HepG2 (cell line): ENCODE data around the gene ZFP69. TPM values are rescaled to one million over a fixed set of nuclear protein-coding genes. Genes with fewer than 3 reads are reported as not detected.
A peak's percentile ranks its signal among the peaks of the same experiment; 100 is the strongest.

Experiments
- ATAC-seq: fragments of 200-7000 bp; cut with Tn5 transposase; 3 replicates; pipeline ENCODE4 v1.9.1; 2020; ENCODE audit warnings: mild to moderate bottlenecking, moderate library complexity
- BruUV-seq: library from RNA; stranded (reverse); fragments of 400-500 nt; replicated peaks from 2 replicates; lab custom pipeline; 2021; lab: Mats Ljungman, UMichigan
- CTCF ChIA-PET: fragments of 300-600 bp; formaldehyde crosslinking; extraction: SDS; loops from one replicate; lab custom pipeline; 2021; ENCODE audit warnings: low total read pairs, inconsistent platforms, low intra/inter-chr PET ratio; lab: Yijun Ruan, JAX
- POLR2A ChIA-PET: fragments of 350-600 bp; sonication (Branson Sonifier 250); formaldehyde crosslinking; loops from one replicate; lab custom pipeline; 2020; ENCODE audit warnings: antibody characterized with exemption, inconsistent platforms; lab: Yijun Ruan, JAX
- DNase-seq: peaks from one replicate; pipeline ENCODE4 v3.0.0-alpha.2; 2015; ENCODE audit warnings: low spot score
- FAIRE-seq: peaks from 3 replicates; lab custom pipeline; 2011; peaks lifted over from hg19 to GRCh38; lab: Jason Lieb, UNC
- H2AFZ ChIP-seq: one replicate; pipeline ENCODE4 v1.6.1; 2011; ENCODE audit warnings: low read length, inconsistent platforms
- H3K27ac ChIP-seq: fragments of 300-600 bp; 3 replicates; pipeline ENCODE4 v1.8.0; 2011; ENCODE audit warnings: mixed run types, mild to moderate bottlenecking, mixed read lengths, low read length, inconsistent platforms; ENCODE audit not compliant: insufficient read depth; ENCODE audit errors: extremely low read length
- H3K27me3 ChIP-seq, 2 experiments: fragments of 200-600 bp in 1 of 2; 2 replicates in 1 of 2; 3 replicates in 1 of 2; pipeline versions ENCODE4 v1.6.0 to v1.8.0; 2011; ENCODE audit warnings: low read length in 2 of 2, mild to moderate bottlenecking in 2 of 2, moderate library complexity in 2 of 2, inconsistent platforms in 1 of 2; ENCODE audit not compliant: insufficient read depth in 2 of 2, control insufficient read depth in 1 of 2
- H3K36me3 ChIP-seq, 2 experiments: fragments of 200-600 bp in 1 of 2; replicated peaks in 1 of 2; 2 replicates in 1 of 2; 3 replicates in 1 of 2; pipeline versions ENCODE4 v1.5.1 to v1.8.0; 2011; ENCODE audit warnings: low read length in 2 of 2, inconsistent platforms in 1 of 2; ENCODE audit not compliant: insufficient read depth in 2 of 2, control insufficient read depth in 1 of 2
- H3K4me1 ChIP-seq: 2 replicates; pipeline ENCODE4 v1.5.1; 2012; ENCODE audit warnings: low read length, inconsistent platforms; ENCODE audit not compliant: insufficient read depth
- H3K4me2 ChIP-seq: 2 replicates; pipeline ENCODE4 v1.6.0; 2011; ENCODE audit warnings: low read depth, low read length, inconsistent platforms
- H3K4me3 ChIP-seq, 3 experiments: fragments of 200-600 bp in 1 of 3; sonication (generic), shearing (Covaris generic) in 1 of 3; replicated peaks in 1 of 3; 2 replicates each; pipeline ENCODE4 v1.5.1; 2011 to 2016; ENCODE audit warnings: low read length in 3 of 3, inconsistent platforms in 2 of 3, low read depth in 2 of 3, mild to moderate bottlenecking in 2 of 3, control low read depth in 1 of 3, mixed read lengths in 1 of 3; ENCODE audit not compliant: insufficient read depth in 1 of 3
- H3K79me2 ChIP-seq: one replicate; pipeline ENCODE4 v1.6.1; 2011; ENCODE audit warnings: low read length, inconsistent platforms; ENCODE audit not compliant: insufficient read depth
- H3K9ac ChIP-seq: 2 replicates; pipeline ENCODE4 v1.6.0; 2011; ENCODE audit warnings: mild to moderate bottlenecking, low read depth, low read length, inconsistent platforms; ENCODE audit not compliant: insufficient read depth
- H3K9me3 ChIP-seq: 2 replicates; pipeline ENCODE4 v1.5.1; 2012; ENCODE audit warnings: mild to moderate bottlenecking, low read length
- H4K20me1 ChIP-seq: 2 replicates; pipeline ENCODE4 v1.6.0; 2011; ENCODE audit warnings: inconsistent platforms, mild to moderate bottlenecking, low read length, moderate library complexity; ENCODE audit not compliant: insufficient read depth
- ATF4 ChIP-seq, 2 experiments: fragments of 450-650 bp in 1 of 2; sonication (generic) in 1 of 2; formaldehyde crosslinking; IDR thresholded peaks; 2 replicates each; pipeline versions ENCODE4 v1.5.0 to v1.8.0; 2020 to 2022; ENCODE audit warnings: mild to moderate bottlenecking in 1 of 2, missing genetic modification reagents in 1 of 2
- CEBPB ChIP-seq: IDR thresholded peaks from 2 replicates; pipeline ENCODE4 v1.6.1; 2011; ENCODE audit warnings: low read depth, low read length, improper control_type of control experiment, borderline replicate concordance
- FOXP4 ChIP-seq: sonication (generic); formaldehyde crosslinking; IDR thresholded peaks from 2 replicates; pipeline ENCODE4 v1.4.0; 2020; ENCODE audit warnings: missing genetic modification reagents
- PHF5A ChIP-seq: IDR thresholded peaks from one replicate; pipeline ENCODE4 v1.6.1; 2018; ENCODE audit warnings: low read depth, missing genetic modification reagents; ENCODE audit not compliant: unreplicated experiment
- SMC3 ChIP-seq: IDR thresholded peaks from 2 replicates; pipeline ENCODE4 v1.6.1; 2011; ENCODE audit warnings: low read length, improper control_type of control experiment
- ZNF746 ChIP-seq: sonication (generic); formaldehyde crosslinking; IDR thresholded peaks from 2 replicates; pipeline ENCODE4 v1.8.0; 2022; ENCODE audit warnings: mild to moderate bottlenecking, missing genetic modification reagents
- ZNF839 ChIP-seq: sonication (generic); formaldehyde crosslinking; IDR thresholded peaks from 2 replicates; pipeline ENCODE4 v1.4.0; 2020; ENCODE audit warnings: missing genetic modification reagents, mild to moderate bottlenecking, borderline replicate concordance
- WGBS: methylation state at CpG from one replicate; pipeline ENCODE4 v1.1.6; 2017; ENCODE audit warnings: low lambda C conversion rate; 5-methylcytosine and 5-hydroxymethylcytosine counted together
- in situ Hi-C: cut with HindIII; loops from 2 replicates; pipeline ENCODE4 v1.10.0; 2017; ENCODE audit warnings: low pct_unique_long_range_greater_than_20kb; ENCODE audit not compliant: extremely low pct_ligation_motif_present
- intact Hi-C: fragments of 100-400 bp; cut with micrococcal nuclease; formaldehyde crosslinking; loops from one replicate; pipeline ENCODE4 v1.10.0; 2022; ENCODE audit not compliant: unreplicated experiment
- polyA plus RNA-seq, 8 experiments: library from polyadenylated mRNA; depleted of rRNA in 3 of 8; stranded (reverse) in 7 of 8; unstranded in 1 of 8; fragments of >200 nt; fragmentation: Illumina TruSeq in 4 of 8; extraction: Trizol in 4 of 8; gene quantifications; 2 replicates each; pipeline versions ENCODE4 v1.2.1 to v1.2.3, GENCODE V29; 2011 to 2016; ENCODE audit warnings: low read depth in 4 of 8, missing spikeins in 1 of 8, mixed read lengths in 1 of 8; ENCODE audit not compliant: insufficient read depth in 1 of 8
- total RNA-seq, 5 experiments: library from RNA; depleted of rRNA; stranded (reverse); fragments of >200 nt; fragmentation: Illumina TruSeq; extraction: Trizol; gene quantifications; 2 replicates each; pipeline ENCODE4 v1.2.3, GENCODE V29; 2016; ENCODE audit warnings: low read depth in 1 of 5

ZFP69 gene
- total and polyA plus RNA-seq, 2 of the 13 experiments (the other 11 are each of a cell fraction or from before 2014, with no cell fraction given): 2.6 to 5.6 TPM

GRCh38 chr1:40535732-40536131, 58.6 kb downstream of the ZFP69 start (continued):
- TF ChIP-seq SMC3 (no peak), ZNF839 (no peak), FOXP4 (CRISPR knock-in tag) (peak; percentile 95), PHF5A (CRISPR knock-in tag) (no peak), ATF4 (CRISPR knock-in tag; IDR thresholded peaks at IDR 0.05) (peak in 1 of 2 experiments; percentile 13; a peak in 1 of 4 replicates)

GRCh38 chr1:40539338-40539737, 62.2 kb downstream of the ZFP69 start:
- no peak overlapping the region for H3K4me3 ChIP-seq
- no peak overlapping the region for H3K27ac ChIP-seq
- H2AFZ ChIP-seq: no peak overlapping the region
- 73% methylated on average over 7 of the region's 7 CpGs for WGBS
- TF ChIP-seq ZNF746 (no peak), CEBPB (peak; percentile 47; the same call in 1 of the 2 replicates)
- no peak for FAIRE-seq
- H3K79me2 ChIP-seq: peaks cover 5% of the 10 kb centered on the region
- ChIA-PET CTCF (no interaction called here), POLR2A (no interaction called here)
- H3K9me3 ChIP-seq: no peaks in the 10 kb centered on the region
- intact Hi-C loops: no loop called here
- no peaks in the 10 kb centered on the region for H3K27me3 ChIP-seq
- H3K4me1 ChIP-seq: peaks cover 19% of the 10 kb centered on the region
- ATAC-seq: no peak
- no peak overlapping the region for H3K4me2 ChIP-seq
- no peak overlapping the region for H3K9ac ChIP-seq
- peaks cover 7 to 44% of the 10 kb centered on the region in 2 experiments for H3K36me3 ChIP-seq
- no TSS peak for BruUV-seq
- DNase-seq: no peak
- no peaks in the 10 kb centered on the region for H4K20me1 ChIP-seq
- in situ Hi-C loops: no loop called here

Other genes with a start within 250 kb of the ZFP69 start
- not detected in 2 replicates for gene TMCO2, start 229.4 kb upstream of the ZFP69 start, total RNA-seq (2016; rRNA removed; fragmentation: Illumina TruSeq; extraction: Trizol)
- gene TMCO2, start 229.4 kb upstream of the ZFP69 start, polyA plus RNA-seq (2011; rRNA removed): not detected in 2 replicates
- gene ZMPSTE24, start 219.1 kb upstream of the ZFP69 start, total RNA-seq (2016; rRNA removed; fragmentation: Illumina TruSeq; extraction: Trizol): 43.1 and 60.2 TPM in 2 replicates
- 12.0 and 13.6 TPM in 2 replicates for gene ZMPSTE24, start 219.1 kb upstream of the ZFP69 start, polyA plus RNA-seq (2011; rRNA removed)
- gene COL9A2, start 160.0 kb upstream of the ZFP69 start, total RNA-seq (2016; rRNA removed; fragmentation: Illumina TruSeq; extraction: Trizol): 8.9 and 26.9 TPM in 2 replicates
- gene COL9A2, start 160.0 kb upstream of the ZFP69 start, polyA plus RNA-seq (2011; rRNA removed): 20.2 and 34.7 TPM in 2 replicates
- 19.0 and 21.2 TPM in 2 replicates for gene SMAP2, start 103.6 kb upstream of the ZFP69 start, total RNA-seq (2016; rRNA removed; fragmentation: Illumina TruSeq; extraction: Trizol)
- gene SMAP2, start 103.6 kb upstream of the ZFP69 start, polyA plus RNA-seq (2011; rRNA removed): 22.3 and 22.5 TPM in 2 replicates
- gene ZFP69B, start 26.8 kb upstream of the ZFP69 start, total RNA-seq (2016; rRNA removed; fragmentation: Illumina TruSeq; extraction: Trizol): 7.7 and 10.8 TPM in 2 replicates
- 4.6 and 4.9 TPM in 2 replicates for gene ZFP69B, start 26.8 kb upstream of the ZFP69 start, polyA plus RNA-seq (2011; rRNA removed)
- gene EXO5, start 31.5 kb downstream of the ZFP69 start, total RNA-seq (2016; rRNA removed; fragmentation: Illumina TruSeq; extraction: Trizol): 20.5 and 29.6 TPM in 2 replicates
- gene EXO5, start 31.5 kb downstream of the ZFP69 start, polyA plus RNA-seq (2011; rRNA removed): 7.4 and 9.9 TPM in 2 replicates
- 15.2 and 18.8 TPM in 2 replicates for gene ZNF684, start 54.3 kb downstream of the ZFP69 start, total RNA-seq (2016; rRNA removed; fragmentation: Illumina TruSeq; extraction: Trizol)
- 6.3 and 6.5 TPM in 2 replicates for gene ZNF684, start 54.3 kb downstream of the ZFP69 start, polyA plus RNA-seq (2011; rRNA removed)
- 5.4 TPM in 2 replicates for gene RIMS3, start 188.4 kb downstream of the ZFP69 start, total RNA-seq (2016; rRNA removed; fragmentation: Illumina TruSeq; extraction: Trizol)
- gene RIMS3, start 188.4 kb downstream of the ZFP69 start, polyA plus RNA-seq (2011; rRNA removed): 2.1 and 3.4 TPM in 2 replicates
- gene NFYC, start 214.4 kb downstream of the ZFP69 start, total RNA-seq (2016; rRNA removed; fragmentation: Illumina TruSeq; extraction: Trizol): 33.9 and 41.3 TPM in 2 replicates
- 69.6 and 73.7 TPM in 2 replicates for gene NFYC, start 214.4 kb downstream of the ZFP69 start, polyA plus RNA-seq (2011; rRNA removed)